Thoracic aorta (tissue), 2 donors: ENCODE measurements around the gene DDIT3. TPM values are rescaled to one million over a fixed set of nuclear protein-coding genes. Genes with fewer than 3 reads are reported as not detected.

ENCODE experiments used
- ATAC-seq: fragments of 150-250 bp; one replicate; pipeline ENCODE4 v1.8.0; 2017; ENCODE audit warnings: low read depth; ENCODE audit not compliant: insufficient number of reproducible peaks, low FRiP score
- DNase-seq: peaks from one replicate; pipeline ENCODE4 v3.0.0-alpha.2; 2020; ENCODE audit warnings: low spot score
- H3K27ac ChIP-seq, 2 donors: fragments of 200-600 bp; sonication (generic); 1 replicate in 1 of 2; 2 replicates in 1 of 2; pipeline ENCODE4 v1.5.1; 2016; ENCODE audit warnings: mild to moderate bottlenecking in 2 of 2, moderate library complexity in 2 of 2
- H3K27me3 ChIP-seq: fragments of 200-600 bp; sonication (generic); replicated peaks from 2 replicates; pipeline ENCODE4 v1.6.0; 2016; ENCODE audit warnings: mild to moderate bottlenecking; ENCODE audit not compliant: insufficient read depth
- H3K36me3 ChIP-seq: fragments of 200-600 bp; sonication (generic); one replicate; pipeline ENCODE4 v1.5.1; 2016
- H3K4me1 ChIP-seq, 2 donors: fragments of 200-600 bp; sonication (generic); 1 replicate in 1 of 2; 2 replicates in 1 of 2; pipeline versions ENCODE4 v1.5.1 to v1.6.0; 2016; ENCODE audit warnings: low read depth in 2 of 2, mild to moderate bottlenecking in 1 of 2; ENCODE audit not compliant: control insufficient read depth in 1 of 2
- H3K4me3 ChIP-seq: fragments of 200-600 bp; sonication (generic); 2 replicates; pipeline ENCODE4 v1.5.1; 2016; ENCODE audit warnings: mild to moderate bottlenecking
- H3K9me3 ChIP-seq: fragments of 200-600 bp; sonication (generic); 2 replicates; pipeline ENCODE4 v1.5.1; 2016
- CTCF ChIP-seq: fragments of 200-600 bp; sonication (generic); IDR thresholded peaks from one replicate; pipeline ENCODE4 v1.5.1; 2019; ENCODE audit warnings: antibody characterized with exemption
- total RNA-seq, 2 donors: library from RNA; depleted of rRNA; stranded (reverse); fragments of >200 nt; gene quantifications; one replicate each; pipeline versions ENCODE4 v1.1.0 to v1.2.3, GENCODE V29; 2016

The DDIT3 gene
- total RNA-seq, 2 donors from 2014 or later = 35.5 to 39.6 TPM

GRCh38 chr12:57552835-57553313 lies 32.6 kb upstream of the DDIT3 start:
- H3K27me3 ChIP-seq = no peaks in the 10 kb centered on the region

GRCh38 chr12:57552306-57552651 lies 32.0 kb upstream of the DDIT3 start:
- TF ChIP-seq CTCF = no peak
- Histone ChIP-seq H3K4me1 (peaks cover 0 to 19% of the 10 kb centered on the region in 2 donors), H3K9me3 (no peaks in the 10 kb centered on the region), H3K4me3 (no peak overlapping the region), H3K36me3 (no peaks in the 10 kb centered on the region), H3K27me3 (no peaks in the 10 kb centered on the region), H3K27ac (no peak overlapping the region)
- ATAC-seq (no peak), DNase-seq (no peak)

More at GRCh38 chr12:57552835-57553313, 32.6 kb upstream of the DDIT3 start:
- H3K9me3 ChIP-seq = no peaks in the 10 kb centered on the region
- H3K4me1 ChIP-seq = peaks cover 0 to 16% of the 10 kb centered on the region in 2 donors
- ATAC-seq = no peak
- H3K4me3 ChIP-seq = no peak overlapping the region
- DNase-seq = no peak
- no peak overlapping the region for H3K27ac ChIP-seq
- no peaks in the 10 kb centered on the region for H3K36me3 ChIP-seq
- no peak for TF ChIP-seq CTCF

- Histone ChIP-seq H3K4me3 (no peak overlapping the region), H3K9me3 (no peaks in the 10 kb centered on the region), H3K27ac (no peak overlapping the region), H3K4me1 (peaks cover 0 to 20% of the 10 kb centered on the region in 2 donors), H3K27me3 (no peaks in the 10 kb centered on the region), H3K36me3 (no peaks in the 10 kb centered on the region)
- DNase-seq = no peak
- no peak for ATAC-seq
- TF ChIP-seq CTCF = no peak
Observed at GRCh38 chr12:57551637-57552305, 31.5 kb upstream of the DDIT3 start.

- no peak overlapping the region for H3K27ac ChIP-seq
- ATAC-seq (no peak), DNase-seq (no peak)
- H3K4me1 ChIP-seq = peaks cover 3 to 24% of the 10 kb centered on the region in 2 donors
- H3K27me3 ChIP-seq = no peaks in the 10 kb centered on the region
- TF ChIP-seq CTCF = no peak
- peak overlapping the region; percentile 81 for H3K4me3 ChIP-seq
- H3K9me3 ChIP-seq = no peaks in the 10 kb centered on the region
- H3K36me3 ChIP-seq = no peaks in the 10 kb centered on the region
Observed at GRCh38 chr12:57550641-57551549, 30.6 kb upstream of the DDIT3 start.
